ENCODE results near the gene ZC3H18. TPM values are rescaled to one million over a fixed set of nuclear protein-coding genes. Genes with fewer than 3 reads are reported as not detected.

Gene ZC3H18
- total RNA-seq, 1 donor from 2014 or later: 46.9 TPM

DNA sequence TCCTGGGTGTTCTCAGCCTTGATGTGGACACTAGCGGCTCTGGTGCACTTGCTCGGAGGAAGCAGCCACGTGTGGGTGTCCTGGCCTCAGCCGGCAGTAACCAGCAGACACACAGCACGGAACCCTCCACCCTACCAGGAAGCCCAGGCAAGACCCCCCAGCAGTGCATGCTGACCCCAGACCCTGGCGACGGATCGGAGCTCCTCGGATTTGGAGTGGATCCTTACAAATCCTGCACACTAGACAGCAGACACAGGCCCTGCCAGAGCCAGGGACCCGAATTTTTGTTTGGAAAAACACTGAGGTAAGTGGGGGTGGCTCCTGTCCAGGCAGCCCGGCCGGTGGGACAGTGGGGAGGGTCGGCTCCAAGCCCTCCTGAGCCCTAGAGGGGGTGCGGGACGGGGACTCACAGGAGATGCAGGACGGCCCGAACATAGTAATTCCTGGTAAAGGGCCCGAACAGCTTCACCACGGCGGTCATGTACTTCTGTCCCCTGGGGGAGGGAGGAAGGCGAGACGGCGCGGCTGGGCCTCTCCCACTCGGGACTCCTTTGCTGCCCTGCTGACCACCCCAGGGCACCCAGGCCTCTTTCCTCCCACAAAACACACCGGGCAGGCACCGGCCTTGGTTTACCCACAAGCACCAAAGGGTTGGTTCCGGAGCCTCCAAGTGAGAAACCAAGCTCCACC is 76.3 kb downstream of the ZC3H18 start:
- DNase-seq (ENCODE audit: low spot score) (no peak), ATAC-seq (no peak)
- intact Hi-C loops (cut with DNase I): loop anchor here (1.0 kb wide), 1 partner anchor 130 kb away; no protein-coding TSS in a partner anchor

DNA sequence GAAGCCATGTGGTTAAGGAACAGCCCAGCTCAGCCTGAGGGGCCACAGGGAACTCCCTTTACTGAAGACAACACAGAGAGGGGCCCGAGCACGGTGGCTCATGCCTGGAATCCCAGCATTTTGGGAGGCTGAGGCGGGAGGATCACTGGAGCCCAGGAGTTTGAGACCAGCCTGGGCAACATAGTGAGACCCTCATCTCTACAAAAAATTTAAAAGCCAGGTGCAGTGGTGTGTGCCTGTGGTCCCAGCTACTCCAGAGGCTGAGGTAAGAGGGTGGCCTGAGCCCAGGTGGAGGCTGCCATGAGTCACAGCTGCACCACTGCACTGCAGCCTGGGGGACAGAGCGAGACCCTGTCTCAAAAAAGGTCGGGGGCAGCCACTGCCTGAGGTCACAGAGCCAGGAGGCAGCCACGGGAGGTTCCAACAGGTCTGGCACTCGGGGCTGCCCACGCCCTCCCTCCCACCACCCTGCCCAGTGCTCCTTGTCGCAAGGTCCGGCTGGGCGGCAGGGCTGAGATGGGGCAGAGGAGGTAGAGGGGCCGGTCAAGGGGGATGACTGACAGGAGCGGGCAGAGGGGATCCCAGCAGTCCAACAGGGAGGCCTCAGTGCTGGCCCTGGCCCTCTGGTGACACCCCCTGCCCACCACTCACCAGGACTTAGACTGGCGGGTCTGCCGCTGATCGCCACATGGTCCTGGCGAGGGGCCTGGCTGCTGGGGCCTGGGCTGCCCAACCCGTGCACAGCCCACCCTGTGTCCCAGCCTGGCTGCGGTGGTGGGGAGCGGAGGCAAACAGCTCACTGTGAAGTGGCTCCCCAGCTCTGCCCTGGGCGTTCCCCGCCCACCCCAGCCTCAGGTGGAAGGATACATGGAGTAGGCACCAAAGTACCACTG is 77.2 kb downstream of the ZC3H18 start:
- DNase-seq (ENCODE audit: low spot score): no peak
- ATAC-seq: no peak
- intact Hi-C loops (cut with DNase I): loop anchor here (1.0 kb wide), 1 partner anchor 129 kb away; no protein-coding TSS in a partner anchor

GRCh38 chr16:88649195-88649923 is 79.2 kb downstream of the ZC3H18 start:
- no peak for DNase-seq (ENCODE audit: low spot score)
- no peak for ATAC-seq
- intact Hi-C loops (cut with DNase I): no loop called here

DNA sequence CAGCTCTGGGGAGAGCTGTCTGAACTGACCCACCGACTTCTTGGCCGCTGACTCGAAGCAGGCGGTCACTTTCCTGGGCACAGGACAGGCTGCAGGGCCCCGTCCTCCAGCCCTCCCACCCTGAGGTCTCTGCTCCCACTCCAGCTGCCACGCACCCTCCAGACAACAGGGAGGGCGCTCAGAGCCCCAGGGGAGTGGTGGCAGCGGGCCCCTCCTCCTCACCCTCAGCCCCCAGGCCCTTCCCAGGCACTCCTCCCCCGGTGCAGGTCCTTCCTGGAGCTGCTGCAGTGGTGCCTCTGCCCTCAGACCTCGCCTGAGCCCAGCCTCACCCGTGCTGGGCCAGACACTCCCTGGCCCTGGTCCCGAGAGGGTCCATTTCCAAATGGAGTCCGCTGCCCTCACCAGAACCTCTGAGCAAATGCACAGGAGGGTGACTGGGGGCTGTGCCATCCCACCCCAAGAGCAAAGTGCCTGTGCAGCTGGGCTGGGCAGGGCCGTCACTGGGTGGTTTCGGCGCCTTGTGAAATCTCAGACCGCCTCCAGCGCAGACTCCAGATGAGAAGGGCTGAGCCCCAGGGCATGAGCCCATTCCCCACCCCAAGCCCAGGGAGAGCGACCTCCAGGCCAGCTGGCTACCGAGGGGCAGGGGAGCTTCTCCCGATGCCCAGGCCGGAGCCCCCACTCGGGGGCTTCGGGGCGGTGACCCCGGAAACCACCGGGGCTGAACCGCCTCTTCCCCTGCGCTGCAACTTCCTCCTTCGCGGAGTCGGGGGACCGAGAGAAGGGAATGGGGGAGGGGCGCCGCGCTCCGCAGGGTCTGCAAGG is 79.9 kb downstream of the ZC3H18 start:
- ATAC-seq: peak; percentile 61
- DNase-seq (ENCODE audit: low spot score): peak; percentile 75
- intact Hi-C loops (cut with DNase I): no loop called here

DNA sequence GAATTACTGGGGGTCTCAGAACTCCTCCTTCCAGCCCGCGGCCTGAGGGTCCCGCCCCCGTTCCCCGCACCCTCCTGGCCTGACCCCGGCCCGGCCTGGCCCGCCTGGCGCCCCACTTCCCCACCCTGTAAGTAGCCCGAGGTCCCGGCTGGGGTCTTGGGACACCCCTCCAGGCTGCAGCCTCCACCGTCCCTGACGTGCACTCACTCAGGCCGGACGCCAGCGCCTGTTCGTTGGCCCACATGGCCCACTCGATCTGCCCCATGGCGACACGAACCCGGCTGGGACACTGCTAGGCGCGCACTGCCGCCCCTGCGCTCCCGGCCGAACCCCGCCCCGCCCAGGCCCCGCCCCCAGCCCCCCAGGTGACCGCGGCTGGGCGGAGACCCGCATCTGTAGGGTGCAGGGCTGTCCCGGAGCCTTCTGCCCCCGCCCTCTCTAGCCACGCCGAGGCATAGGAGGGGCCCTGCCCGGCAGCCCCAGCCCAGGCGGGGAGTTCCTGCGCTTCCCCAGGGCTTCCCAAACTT is 80.6 kb downstream of the ZC3H18 start, which contains the start of gene CYBA:
Gene CYBA (minus strand): TSS at position 305 of the 527 bp plus-strand sequence. CDS start 40 bp downstream, at position 265.
- intact Hi-C loops (cut with DNase I): no loop called here
- DNase-seq (ENCODE audit: low spot score): peak; percentile 81
- ATAC-seq: peak; percentile 88

- intact Hi-C loops (cut with DNase I): no loop called here
- DNase-seq (ENCODE audit: low spot score): no peak
- peak; percentile 31 for ATAC-seq
These were observed 81.2 kb downstream of the ZC3H18 start for GRCh38 chr16:88651276-88651988.

GRCh38 chr16:88651989-88652761 is 82.0 kb downstream of the ZC3H18 start:
- intact Hi-C loops (cut with DNase I): no loop called here
- no peak for DNase-seq (ENCODE audit: low spot score)

DNA sequence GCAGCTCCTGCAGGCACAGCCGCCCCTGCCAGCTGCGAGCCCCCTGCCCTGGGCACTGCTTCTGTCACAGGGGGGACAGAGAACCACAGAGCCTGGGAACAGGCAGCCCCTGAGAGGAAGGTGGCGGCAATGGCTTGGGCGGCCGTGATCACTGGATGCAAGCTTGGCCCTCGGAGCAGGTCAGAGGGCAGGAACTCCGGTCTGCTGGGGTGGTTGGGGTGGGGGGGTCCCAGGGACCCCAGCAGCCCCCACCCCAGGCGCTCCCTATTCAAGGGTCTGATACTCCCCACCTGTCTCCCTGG is 82.5 kb downstream of the ZC3H18 start:
- no peak for ATAC-seq

More at GRCh38 chr16:88651989-88652761, 82.0 kb downstream of the ZC3H18 start:
- ATAC-seq: no peak

GRCh38 chr16:88653101-88653500 is 82.9 kb downstream of the ZC3H18 start:
- intact Hi-C loops (cut with DNase I): no loop called here
- DNase-seq (ENCODE audit: low spot score) (no peak), ATAC-seq (no peak)

More for the DNA sequence above, 82.5 kb downstream of the ZC3H18 start:
- DNase-seq (ENCODE audit: low spot score): no peak
- intact Hi-C loops (cut with DNase I): no loop called here

DNA sequence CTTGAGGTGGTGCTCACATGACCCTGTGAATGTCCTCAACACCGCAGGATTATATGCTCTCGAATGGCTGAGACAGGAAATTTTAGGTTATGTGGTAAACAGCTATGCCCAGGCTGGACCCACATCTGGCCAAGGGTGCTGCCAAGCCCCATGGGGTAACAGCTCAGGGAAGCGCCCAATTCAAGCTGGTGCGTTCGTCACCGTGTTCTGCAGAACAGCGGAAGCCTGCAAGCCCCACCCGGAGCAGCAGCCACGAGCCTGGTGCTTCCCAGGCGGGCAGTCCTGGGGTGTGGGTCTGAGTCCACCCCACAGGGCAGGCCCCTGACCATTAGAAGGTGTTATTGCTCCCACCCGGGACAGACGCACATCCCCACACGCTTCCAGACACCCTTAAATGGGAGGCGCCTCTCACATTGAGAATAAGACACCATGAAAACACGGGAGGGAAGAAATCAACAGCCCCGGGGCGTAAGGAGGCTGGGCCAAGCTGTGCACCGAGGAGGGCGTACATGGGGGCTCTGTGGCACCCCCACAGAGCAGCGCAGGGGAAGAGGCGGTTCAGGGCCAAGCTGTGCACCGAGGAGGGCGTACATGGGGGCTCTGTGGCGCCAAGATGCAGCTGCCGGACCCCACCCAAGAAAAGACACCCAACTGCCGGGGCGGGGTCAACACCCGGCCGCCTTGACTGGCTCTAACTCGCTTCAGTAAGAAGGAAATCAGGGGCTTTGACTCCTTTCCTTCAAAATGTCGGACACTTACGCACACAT is 83.6 kb downstream of the ZC3H18 start:
- intact Hi-C loops (cut with DNase I): no loop called here

DNA sequence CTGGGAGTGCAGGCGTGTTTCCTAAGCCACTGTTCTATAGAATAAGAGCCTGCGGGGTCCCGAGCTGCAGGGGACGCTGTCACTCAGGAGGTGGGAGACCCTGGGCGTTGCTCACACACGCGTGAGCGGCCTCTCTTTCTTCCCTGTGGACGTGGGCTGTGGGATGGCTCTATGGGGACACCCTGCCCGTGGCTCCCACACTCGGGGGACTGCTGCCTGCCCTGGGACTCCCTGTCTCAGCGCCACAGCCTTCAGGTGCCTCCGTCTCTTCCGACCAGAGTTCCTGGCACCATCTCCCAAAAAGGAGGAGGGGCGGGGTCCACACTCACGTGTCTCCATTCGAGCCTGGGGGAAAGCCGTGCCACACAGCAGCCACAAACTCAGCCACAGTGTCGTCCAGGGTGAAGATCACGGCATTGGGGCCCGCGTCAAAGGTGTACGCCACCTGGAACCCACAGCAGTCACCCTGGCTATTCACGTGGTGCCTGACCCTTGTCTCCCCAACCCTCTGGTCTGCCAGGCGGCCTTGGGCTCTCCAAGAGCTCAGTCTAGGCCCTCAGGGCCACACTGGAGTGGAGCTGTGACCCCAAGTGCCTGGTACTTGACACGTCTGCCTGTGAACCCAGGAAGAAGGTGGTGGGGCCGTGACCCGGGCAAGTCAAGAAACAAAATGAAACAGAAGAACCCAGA is 84.3 kb downstream of the ZC3H18 start:
- DNase-seq (ENCODE audit: low spot score) (no peak), ATAC-seq (no peak)
- intact Hi-C loops (cut with DNase I): no loop called here

More for the DNA sequence above, 83.6 kb downstream of the ZC3H18 start:
- DNase-seq (ENCODE audit: low spot score) (no peak), ATAC-seq (no peak)

DNA sequence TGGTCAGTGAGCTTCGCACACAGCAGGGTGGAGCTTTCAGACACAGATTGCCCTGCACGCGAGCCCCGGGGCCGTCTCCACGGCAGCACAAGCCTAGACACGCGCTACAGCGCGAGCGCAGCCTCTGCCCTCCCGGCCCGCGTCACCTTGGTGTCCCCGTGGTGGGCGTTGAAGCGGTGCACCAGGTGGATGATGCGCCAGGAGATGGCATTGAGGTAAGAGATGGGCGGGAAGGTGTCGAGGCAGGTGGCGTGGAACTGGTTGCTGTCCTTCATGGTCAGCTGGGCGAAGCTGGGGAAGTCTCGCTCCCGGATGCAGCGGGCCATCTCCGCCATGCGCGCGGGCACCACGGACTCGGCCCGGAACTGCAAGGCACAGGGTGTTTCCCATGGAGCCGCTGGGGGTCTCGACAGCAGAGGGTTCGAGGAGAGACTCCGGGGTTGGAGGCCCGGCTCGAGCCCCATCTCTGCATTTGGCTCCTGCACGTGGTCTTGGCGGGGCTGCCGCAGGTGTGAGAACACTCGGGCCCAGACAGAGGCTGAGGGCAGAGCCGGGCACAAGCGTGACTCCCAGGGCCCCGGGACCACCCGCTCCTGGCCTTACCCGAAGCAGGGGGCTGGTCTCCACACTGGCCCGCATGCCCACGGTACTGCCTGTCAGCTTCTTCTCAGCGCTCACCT is 85.0 kb downstream of the ZC3H18 start:
- no peak for DNase-seq (ENCODE audit: low spot score)
- ATAC-seq: no peak
- intact Hi-C loops (cut with DNase I): no loop called here

DNA sequence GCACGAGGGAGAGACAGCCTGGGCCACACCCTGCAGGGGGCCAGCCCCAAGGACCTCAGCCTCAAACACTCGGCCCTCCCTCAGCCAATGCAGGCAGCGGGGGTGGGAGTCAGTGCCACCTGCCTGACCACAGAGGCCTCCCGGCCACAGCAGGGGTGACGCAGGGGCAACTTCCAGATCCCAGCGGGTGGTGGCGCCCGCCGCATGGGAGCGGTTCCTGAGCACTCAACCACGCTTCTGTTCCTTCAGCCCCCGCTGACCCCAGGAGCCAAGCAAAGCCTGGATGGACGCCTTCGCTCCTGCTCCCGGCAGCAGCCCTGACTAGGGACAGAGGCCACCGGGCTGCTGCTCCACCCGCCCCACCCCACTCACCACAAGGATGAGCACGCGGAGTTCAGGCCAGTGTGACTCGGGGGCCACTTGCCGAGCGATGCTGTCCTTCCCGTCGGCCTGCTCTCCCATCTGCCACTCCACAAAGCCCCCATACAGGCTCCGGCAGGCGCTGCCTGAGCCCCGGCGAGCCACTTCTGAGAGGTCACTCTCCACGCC is 85.6 kb downstream of the ZC3H18 start:
- DNase-seq (ENCODE audit: low spot score) (no peak), ATAC-seq (no peak)
- intact Hi-C loops (cut with DNase I): no loop called here

DNA sequence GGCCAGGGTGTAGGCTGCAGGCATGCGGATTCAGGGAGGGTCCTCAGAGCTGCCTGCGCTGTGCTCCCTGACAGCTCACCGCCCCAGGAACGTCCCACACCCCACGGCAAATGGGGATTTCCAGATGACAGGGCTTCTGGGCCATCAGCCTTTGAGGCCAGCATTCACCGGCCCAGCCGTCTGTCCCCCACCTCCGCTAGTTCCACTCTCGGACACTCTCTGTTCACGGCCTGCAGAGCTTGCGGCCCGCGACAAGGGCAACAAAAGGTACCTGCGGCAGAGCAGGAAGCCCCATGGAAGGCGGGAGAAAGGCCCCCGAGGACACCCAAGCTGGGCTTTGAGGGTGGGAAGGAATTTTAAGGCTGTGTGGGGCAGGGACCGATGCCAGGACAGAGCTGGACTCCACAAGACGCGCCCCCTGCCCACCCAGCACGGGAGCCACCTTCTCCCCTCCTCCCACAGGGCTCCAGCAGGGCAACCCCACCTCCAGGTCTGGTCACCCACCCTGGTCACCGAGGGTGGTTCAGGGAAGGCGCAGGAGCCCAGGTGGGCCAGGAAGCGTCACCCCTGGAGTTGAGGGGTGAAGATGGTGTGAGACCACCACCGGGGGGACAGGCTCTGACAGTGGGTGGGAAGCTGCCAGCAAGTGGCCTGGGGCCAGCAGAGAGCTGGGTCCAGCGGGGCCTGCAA is 86.2 kb downstream of the ZC3H18 start:
- DNase-seq (ENCODE audit: low spot score) (no peak), ATAC-seq (no peak)
- intact Hi-C loops (cut with DNase I): no loop called here

Measured in sciatic nerve (tissue), 2 donors.